Measurements from ENCODE around the gene ZDHHC5. TPM values are rescaled to one million over a fixed set of nuclear protein-coding genes. Genes with fewer than 3 reads are reported as not detected.

The ZDHHC5 gene
- total and polyA plus RNA-seq, 2 of the 13 experiments (the other 11 are each of a cell fraction or from before 2014, with no cell fraction given), result 26.6 to 34.0 TPM

GRCh38 chr11:57712256-57713150 lies 44.6 kb downstream of the ZDHHC5 start, which contains the start of gene TMX2 (continued):
- TF ChIP-seq ATF7-NPFF (CRISPR knock-in tag; IDR thresholded peaks at IDR 0.05; ENCODE audit: low read depth), result 0 out of 2 replicates have a peak, but pooled peaks have one; percentile 21
- no peak for TF ChIP-seq SUZ12 (IDR thresholded peaks at IDR 0.05; ENCODE audit: low read depth, low read length)
- 0 out of 2 replicates have a peak, but pooled peaks have one; percentile 29 for TF ChIP-seq FUBP1 (CRISPR knock-in tag; IDR thresholded peaks at IDR 0.05; ENCODE audit: borderline replicate concordance)
- TF ChIP-seq MYC (CRISPR knock-in tag; IDR thresholded peaks at IDR 0.05; ENCODE audit: borderline replicate concordance), result peak; percentile 91
- peak; percentile 39; the same call in 1 of the 2 replicates for TF ChIP-seq FOXK1 (CRISPR knock-in tag; IDR thresholded peaks at IDR 0.05; ENCODE audit: borderline replicate concordance, low read depth)
- TF ChIP-seq HNF1A (IDR thresholded peaks at IDR 0.05; ENCODE audit: low read depth), result no peak
- 0 out of 2 replicates have a peak, but pooled peaks have one; percentile 36 for TF ChIP-seq HNF1A (CRISPR knock-in tag; IDR thresholded peaks at IDR 0.05; ENCODE audit: borderline replicate concordance)
- TF ChIP-seq HBP1 (CRISPR knock-in tag; IDR thresholded peaks at IDR 0.05; ENCODE audit: low read depth), result peak; percentile 45; the same call in 1 of the 2 replicates
- peak; percentile 81; the same call in 1 of the 2 replicates for TF ChIP-seq ZNF367 (CRISPR knock-in tag; IDR thresholded peaks at IDR 0.05; ENCODE audit: borderline replicate concordance)
- TF ChIP-seq TSC22D2 (CRISPR knock-in tag; IDR thresholded peaks at IDR 0.05; ENCODE audit: borderline replicate concordance), result 0 out of 2 replicates have a peak, but pooled peaks have one; percentile 11
